ENCODE measurements around the gene RBM8A. TPM values are rescaled to one million over a fixed set of nuclear protein-coding genes. Genes with fewer than 3 reads are reported as not detected.

RBM8A gene
- total and polyA plus RNA-seq, 9 of the 15 experiments (the other 6 are each of a cell fraction or from before 2014, with no cell fraction given), result 215 to 1,035 (median 291) TPM

DNA sequence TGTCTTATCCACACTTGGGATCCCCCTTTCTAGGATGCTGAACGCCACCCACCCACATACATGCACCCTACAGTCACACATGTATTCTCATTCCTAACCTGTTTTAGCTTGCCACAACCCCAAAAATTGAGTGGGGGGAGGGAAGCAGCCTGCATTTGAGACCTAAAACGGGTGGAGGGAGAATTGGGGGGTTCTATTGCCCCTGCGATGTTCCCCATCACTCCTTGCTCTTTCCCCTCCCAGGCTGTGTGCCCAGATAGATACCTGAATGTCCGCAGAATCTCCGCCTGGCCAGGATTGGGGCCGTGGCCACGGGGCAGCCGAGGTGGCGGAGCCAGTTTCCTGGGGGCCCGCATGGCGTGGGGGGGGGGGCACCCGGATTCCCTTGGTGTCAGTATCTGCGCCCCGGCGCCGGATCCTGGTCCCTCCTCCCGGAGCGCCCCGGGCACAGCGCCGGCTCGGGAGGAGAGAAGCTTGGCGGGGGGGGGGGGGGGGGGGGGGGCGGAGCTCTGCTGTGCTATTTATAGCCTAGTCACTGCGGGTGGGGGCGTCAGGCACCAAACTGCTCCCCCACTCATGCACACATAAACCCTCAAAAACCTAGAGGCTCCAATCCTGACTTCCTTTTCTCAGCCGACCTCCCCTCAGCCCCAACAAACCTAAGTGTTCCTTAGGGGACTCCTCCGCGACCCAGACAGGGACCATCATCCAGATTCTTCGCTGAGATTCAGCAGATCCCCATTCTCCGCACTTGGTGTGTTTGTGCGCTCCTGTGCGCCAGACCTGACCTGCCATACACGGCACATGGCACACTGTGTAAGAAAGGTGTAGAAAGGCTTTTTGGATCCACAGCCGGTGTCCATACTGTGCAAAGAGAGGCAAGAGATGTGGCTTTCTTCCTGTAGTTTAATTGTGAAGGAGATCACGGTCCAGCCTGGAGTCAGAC is 35.1 kb upstream of the RBM8A start (continued):
- TF ChIP-seq, protein P1, sequence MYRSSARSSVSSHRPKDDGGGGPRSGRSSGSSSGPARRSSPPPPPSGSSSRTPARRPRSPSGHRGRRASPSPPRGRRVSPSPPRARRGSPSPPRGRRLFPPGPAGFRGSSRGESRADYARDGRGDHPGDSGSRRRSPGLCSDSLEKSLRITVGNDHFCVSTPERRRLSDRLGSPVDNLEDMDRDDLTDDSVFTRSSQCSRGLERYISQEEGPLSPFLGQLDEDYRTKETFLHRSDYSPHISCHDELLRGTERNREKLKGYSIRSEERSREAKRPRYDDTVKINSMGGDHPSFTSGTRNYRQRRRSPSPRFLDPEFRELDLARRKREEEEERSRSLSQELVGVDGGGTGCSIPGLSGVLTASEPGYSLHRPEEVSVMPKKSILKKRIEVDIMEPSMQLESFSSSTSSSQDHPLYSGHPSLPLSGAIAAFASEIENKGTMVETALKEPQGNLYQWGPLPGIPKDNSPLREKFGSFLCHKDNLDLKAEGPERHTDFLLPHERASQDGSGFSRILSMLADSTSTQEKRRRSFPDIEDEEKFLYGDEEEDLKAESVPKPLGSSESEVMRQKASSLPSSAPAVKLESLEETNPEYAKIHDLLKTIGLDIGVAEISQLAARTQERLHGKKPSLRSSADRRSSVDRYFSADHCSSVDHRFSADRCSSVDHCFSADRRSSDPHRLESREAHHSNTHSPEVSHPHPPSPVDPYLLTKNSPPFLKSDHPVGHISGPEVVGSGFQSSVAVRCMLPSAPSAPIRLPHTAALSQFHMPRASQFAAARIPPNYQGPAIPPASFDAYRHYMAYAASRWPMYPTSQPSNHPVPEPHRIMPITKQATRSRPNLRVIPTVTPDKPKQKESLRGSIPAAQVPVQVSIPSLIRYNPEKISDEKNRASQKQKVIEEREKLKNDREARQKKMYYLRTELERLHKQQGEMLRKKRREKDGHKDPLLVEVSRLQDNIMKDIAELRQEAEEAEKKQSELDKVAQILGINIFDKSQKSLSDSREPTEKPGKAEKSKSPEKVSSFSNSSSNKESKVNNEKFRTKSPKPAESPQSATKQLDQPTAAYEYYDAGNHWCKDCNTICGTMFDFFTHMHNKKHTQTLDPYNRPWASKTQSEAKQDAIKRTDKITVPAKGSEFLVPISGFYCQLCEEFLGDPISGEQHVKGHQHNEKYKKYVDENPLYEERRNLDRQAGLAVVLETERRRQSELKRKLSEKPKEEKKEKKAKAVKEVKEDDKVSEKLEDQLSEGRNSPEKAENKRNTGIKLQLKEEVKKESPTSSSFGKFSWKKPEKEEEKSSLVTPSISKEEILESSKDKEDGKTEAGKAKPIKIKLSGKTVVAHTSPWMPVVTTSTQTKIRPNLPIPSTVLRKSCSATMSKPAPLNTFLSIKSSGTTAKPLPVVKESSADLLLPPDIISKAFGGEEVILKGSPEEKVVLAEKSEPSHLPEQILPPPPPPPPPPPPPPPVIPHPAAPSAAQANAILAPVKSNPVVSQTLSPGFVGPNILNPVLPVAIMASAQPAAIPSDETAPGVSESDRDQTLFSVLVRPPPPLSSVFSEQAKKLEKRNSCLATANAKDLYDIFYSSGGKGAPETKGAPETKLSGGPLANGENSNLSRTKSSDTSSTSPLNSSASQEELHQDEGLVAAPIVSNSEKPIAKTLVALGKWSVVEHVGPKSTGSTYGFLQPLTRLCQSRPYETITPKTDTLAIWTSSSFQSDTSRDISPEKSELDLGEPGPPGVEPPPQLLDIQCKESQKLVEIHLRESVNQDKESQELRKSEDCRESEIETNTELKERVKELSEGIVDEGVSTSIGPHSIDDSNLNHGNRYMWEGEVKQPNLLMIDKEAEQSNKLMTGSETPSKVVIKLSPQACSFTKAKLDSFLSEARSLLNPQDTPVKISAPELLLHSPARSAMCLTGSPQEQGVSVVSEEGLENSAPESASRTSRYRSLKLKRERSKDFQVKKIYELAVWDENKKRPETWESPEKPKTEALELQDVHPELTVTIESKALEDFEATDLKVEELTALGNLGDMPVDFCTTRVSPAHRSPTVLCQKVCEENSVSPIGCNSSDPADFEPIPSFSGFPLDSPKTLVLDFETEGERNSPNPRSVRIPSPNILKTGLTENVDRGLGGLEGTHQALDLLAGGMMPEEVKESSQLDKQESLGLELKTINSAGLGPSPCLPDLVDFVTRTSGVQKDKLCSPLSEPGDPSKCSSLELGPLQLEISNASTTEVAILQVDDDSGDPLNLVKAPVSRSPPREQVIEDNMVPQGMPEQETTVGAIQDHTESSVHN (IDR thresholded peaks at IDR 0.05; ENCODE audit: borderline replicate concordance in 1 of 2, low read depth in 1 of 2), result no peak
- TF ChIP-seq, protein P2, sequence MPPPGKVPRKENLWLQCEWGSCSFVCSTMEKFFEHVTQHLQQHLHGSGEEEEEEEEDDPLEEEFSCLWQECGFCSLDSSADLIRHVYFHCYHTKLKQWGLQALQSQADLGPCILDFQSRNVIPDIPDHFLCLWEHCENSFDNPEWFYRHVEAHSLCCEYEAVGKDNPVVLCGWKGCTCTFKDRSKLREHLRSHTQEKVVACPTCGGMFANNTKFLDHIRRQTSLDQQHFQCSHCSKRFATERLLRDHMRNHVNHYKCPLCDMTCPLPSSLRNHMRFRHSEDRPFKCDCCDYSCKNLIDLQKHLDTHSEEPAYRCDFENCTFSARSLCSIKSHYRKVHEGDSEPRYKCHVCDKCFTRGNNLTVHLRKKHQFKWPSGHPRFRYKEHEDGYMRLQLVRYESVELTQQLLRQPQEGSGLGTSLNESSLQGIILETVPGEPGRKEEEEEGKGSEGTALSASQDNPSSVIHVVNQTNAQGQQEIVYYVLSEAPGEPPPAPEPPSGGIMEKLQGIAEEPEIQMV (tag; conservative IDR thresholded peaks at IDR 0.05; ENCODE audit: low read depth), result no peak
- TF ChIP-seq SETDB1 (IDR thresholded peaks at IDR 0.05; ENCODE audit: low read length), result no peak
- no peak for TF ChIP-seq ATF3 (IDR thresholded peaks at IDR 0.05)
- no peak for TF ChIP-seq ATF3 (CRISPR knock-in tag; conservative IDR thresholded peaks at IDR 0.05)

Measured in K562 (cell line).